ENCODE measurements around the gene EOLA2. TPM values are rescaled to one million over a fixed set of nuclear protein-coding genes. Genes with fewer than 3 reads are reported as not detected.
"Not testable (repeated sequence)": the region's sequence is repeated elsewhere in the genome, so short reads cannot be mapped to it uniquely, and the experiment has no call there.

The EOLA2 gene
- total and polyA plus RNA-seq, 3 donors from 2014 or later: 28.0 to 42.0 (median 35.1) TPM

DNA sequence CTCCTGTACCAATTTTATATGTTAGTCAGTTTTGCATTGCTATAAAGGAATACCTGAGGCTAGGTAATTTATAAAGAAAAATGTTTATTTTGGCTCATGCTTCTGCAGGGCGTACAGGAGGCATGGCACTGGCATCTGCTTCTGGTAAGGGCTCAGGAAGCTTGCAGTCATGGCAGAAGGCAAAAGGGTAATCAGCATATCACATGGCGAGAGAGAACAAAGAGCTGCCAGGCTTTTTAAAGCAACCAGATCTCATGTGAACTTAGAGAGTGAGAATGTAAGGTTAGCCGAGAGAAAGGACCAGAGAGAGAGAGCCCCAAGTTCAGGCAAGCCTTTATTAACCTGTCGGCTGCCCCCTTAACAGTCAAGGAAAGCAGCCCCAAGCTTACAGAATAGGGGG is 14.5 kb downstream of the EOLA2 start:
- DNase-seq; H3K4me3 ChIP-seq; H3K4me1 ChIP-seq; intact Hi-C loops (cut with DNase I; ENCODE audit: low total_unique reads); H3K9me3 ChIP-seq; H3K27ac ChIP-seq; H3K27me3 ChIP-seq; H3K36me3 ChIP-seq (ENCODE audit: low read depth, missing control alignments): not testable (repeated sequence)
- no CpG with 5 or more reads among the region's 4 CpGs for WGBS, 2 donors

DNA sequence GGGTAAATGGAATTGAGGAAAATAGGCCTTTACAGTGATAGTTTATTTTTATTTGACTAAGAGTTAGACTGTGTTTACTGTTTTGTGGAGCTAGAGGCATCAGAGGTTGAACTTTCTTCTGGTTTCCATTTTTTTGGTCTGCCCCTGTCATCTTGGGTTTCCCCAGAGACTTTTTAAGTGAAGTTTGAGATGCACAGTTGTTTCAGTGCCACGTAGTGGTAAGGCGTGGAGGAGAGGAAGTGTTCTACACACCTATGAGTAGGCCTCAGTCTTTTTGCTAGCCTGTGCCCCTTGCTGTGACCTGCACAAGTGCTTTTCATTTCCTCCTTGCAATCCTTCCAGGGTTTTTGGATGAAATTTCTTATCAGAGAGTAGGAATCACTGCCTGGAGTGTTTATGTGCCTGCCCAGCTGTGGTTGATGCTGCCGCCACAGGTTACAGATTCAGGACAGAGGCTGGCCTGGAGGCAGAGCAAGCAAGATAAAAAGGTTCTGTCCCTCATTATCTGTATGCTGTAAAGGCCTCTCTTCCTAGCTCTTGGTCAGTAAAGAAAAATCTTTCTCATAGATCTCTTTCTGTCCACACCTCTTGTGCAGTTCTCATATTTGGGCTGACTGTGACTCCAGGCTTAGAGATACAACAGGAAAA is 21.4 kb downstream of the EOLA2 start:
- intact Hi-C loops (cut with DNase I; ENCODE audit: low total_unique reads): no loop called here
- Histone ChIP-seq H3K4me1 (no peaks in the 10 kb centered on the region), H3K27me3 (no peaks in the 10 kb centered on the region), H3K36me3 (ENCODE audit: low read depth, missing control alignments) (no peaks in the 10 kb centered on the region), H3K27ac (no peak overlapping the region), H3K9me3 (no peaks in the 10 kb centered on the region), H3K4me3 (no peak overlapping the region)
- TF ChIP-seq, protein P1, sequence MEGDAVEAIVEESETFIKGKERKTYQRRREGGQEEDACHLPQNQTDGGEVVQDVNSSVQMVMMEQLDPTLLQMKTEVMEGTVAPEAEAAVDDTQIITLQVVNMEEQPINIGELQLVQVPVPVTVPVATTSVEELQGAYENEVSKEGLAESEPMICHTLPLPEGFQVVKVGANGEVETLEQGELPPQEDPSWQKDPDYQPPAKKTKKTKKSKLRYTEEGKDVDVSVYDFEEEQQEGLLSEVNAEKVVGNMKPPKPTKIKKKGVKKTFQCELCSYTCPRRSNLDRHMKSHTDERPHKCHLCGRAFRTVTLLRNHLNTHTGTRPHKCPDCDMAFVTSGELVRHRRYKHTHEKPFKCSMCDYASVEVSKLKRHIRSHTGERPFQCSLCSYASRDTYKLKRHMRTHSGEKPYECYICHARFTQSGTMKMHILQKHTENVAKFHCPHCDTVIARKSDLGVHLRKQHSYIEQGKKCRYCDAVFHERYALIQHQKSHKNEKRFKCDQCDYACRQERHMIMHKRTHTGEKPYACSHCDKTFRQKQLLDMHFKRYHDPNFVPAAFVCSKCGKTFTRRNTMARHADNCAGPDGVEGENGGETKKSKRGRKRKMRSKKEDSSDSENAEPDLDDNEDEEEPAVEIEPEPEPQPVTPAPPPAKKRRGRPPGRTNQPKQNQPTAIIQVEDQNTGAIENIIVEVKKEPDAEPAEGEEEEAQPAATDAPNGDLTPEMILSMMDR (IDR thresholded peaks at IDR 0.05): no peak
- no peak for TF ChIP-seq POLR2A (IDR thresholded peaks at IDR 0.05)
- DNase-seq: no peak
- WGBS, 2 donors: 86 to 88% methylated on average over 3 of the region's 3 CpGs

DNA sequence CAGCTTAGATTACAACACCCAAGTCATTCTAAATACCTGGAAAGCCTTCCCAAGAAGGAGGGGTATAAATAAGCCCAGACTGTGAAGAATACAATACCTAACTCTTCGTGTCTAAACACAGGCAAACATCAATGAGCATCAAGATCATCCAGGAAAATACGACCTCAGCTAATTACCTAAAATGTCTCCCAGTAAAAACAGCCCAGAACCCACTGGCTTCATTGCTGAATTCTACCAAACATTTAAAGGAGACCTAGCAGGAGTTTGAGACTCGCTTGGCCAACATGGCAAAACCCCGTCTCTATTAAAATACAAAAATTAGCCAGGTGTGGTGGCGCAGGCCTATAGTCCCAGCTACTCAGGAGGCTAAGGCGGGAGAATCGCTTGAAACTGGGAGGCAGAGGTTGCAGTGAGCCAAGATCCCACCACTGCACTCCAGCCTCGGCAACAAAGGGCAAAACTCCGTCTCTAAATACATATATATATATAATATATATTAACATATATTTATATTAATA is 28.1 kb downstream of the EOLA2 start:
- intact Hi-C loops (cut with DNase I; ENCODE audit: low total_unique reads): no loop called here
- DNase-seq: no peak

DNA sequence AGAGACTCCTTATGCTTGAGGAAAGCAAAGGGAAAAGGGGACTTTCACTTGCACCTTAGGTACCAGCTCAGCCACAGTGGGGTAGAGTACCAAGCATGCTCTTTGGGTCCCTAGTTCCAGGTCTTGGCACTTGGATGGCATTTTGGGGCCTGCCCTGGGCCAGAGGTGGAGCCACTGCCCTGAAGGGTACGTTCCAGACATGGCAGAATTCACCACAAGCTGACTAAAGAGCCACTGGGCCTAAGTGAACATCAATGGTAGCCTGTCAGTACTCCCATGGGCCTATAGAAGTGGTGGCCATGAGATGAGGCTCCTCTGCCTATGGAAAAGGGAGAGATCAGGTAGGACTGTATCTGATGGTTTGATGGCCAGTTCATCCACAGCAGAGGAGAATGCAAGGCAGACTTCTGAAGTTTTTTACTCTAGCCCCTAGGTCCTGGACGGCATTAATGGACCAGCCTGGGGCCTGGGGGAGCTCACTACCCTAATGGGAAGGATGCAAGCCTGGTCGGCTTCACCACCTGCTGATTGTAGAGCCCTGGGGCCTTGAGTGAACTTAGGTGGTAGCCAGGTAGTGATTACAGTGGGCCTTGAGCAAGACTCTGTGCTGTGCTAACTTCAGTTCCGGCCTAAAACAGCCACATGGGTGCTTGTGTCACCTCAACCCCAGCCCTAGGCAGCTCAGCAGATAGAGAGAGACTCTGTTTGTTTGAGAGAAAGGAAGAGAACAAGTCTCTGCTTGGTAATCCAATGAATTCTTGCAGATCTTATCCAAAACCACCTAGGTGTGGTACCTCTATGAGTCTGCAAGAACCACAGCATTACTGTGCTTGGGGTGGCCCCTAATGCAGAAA is 28.7 kb downstream of the EOLA2 start:
- H3K4me1 ChIP-seq: no peaks in the 10 kb centered on the region
- no peaks in the 10 kb centered on the region for H3K27me3 ChIP-seq
- TF ChIP-seq, protein P1 (IDR thresholded peaks at IDR 0.05): no peak
- TF ChIP-seq POLR2A (IDR thresholded peaks at IDR 0.05): no peak
- H3K36me3 ChIP-seq (ENCODE audit: low read depth, missing control alignments): no peaks in the 10 kb centered on the region
- H3K9me3 ChIP-seq: no peaks in the 10 kb centered on the region
- H3K4me3 ChIP-seq: no peak overlapping the region
- no peak overlapping the region for H3K27ac ChIP-seq
- 95% methylated on average over 4 of the region's 4 CpGs; no CpG with 5 or more reads in 1 of the 2 donors for WGBS, 2 donors
- intact Hi-C loops (cut with DNase I; ENCODE audit: low total_unique reads): no loop called here
- DNase-seq: no peak

More for the DNA sequence above, 28.1 kb downstream of the EOLA2 start:
- Histone ChIP-seq H3K27ac (no peak overlapping the region), H3K9me3 (no peaks in the 10 kb centered on the region), H3K27me3 (no peaks in the 10 kb centered on the region), H3K4me3 (no peak overlapping the region), H3K36me3 (ENCODE audit: low read depth, missing control alignments) (no peaks in the 10 kb centered on the region), H3K4me1 (no peaks in the 10 kb centered on the region)
- no peak for TF ChIP-seq POLR2A (IDR thresholded peaks at IDR 0.05)
- TF ChIP-seq, protein P1 (IDR thresholded peaks at IDR 0.05): no peak
- WGBS, 2 donors: 93 to 98% methylated on average over 7 to 9 of the region's 9 CpGs

DNA sequence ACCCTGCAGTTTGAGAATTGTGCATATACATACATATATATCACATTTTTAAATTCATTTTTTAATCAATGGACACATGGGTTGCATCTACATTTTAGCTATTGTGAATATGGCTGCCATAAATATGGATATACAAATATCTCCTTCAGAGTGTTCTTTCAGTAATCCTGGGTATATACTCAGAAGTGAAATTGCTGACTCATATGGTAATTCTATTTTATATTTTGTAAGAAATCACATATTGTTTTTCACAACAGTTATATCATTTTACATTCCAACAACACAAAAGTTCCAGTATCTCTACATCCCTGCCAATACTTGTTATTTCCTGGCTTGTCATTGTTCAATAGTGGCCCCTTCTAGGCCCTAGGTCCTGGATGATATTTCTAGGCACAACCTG is 29.6 kb downstream of the EOLA2 start:
- intact Hi-C loops (cut with DNase I; ENCODE audit: low total_unique reads): no loop called here
- Histone ChIP-seq H3K4me3 (no peak overlapping the region), H3K36me3 (ENCODE audit: low read depth, missing control alignments) (no peaks in the 10 kb centered on the region), H3K9me3 (no peaks in the 10 kb centered on the region), H3K27ac (no peak overlapping the region), H3K4me1 (no peaks in the 10 kb centered on the region), H3K27me3 (no peaks in the 10 kb centered on the region)
- no peak for DNase-seq
- TF ChIP-seq POLR2A (IDR thresholded peaks at IDR 0.05): no peak
- TF ChIP-seq, protein P1 (IDR thresholded peaks at IDR 0.05): no peak

Data from testis (tissue), 3 donors.